CD4-positive, alpha-beta T cell treated with Interleukin-17A for 1 hour (primary cell): Measurements from ENCODE around the gene STMP1.
A peak's percentile ranks its signal among the peaks of the same experiment; 100 is the strongest.
"Not testable (repeated sequence)": the region's sequence is repeated elsewhere in the genome, so short reads cannot be mapped to it uniquely, and the experiment has no call there.

ENCODE experiments used
- DNase-seq: peaks from one replicate; pipeline ENCODE4 v3.0.0-alpha.2; 2020

STMP1 gene

DNA sequence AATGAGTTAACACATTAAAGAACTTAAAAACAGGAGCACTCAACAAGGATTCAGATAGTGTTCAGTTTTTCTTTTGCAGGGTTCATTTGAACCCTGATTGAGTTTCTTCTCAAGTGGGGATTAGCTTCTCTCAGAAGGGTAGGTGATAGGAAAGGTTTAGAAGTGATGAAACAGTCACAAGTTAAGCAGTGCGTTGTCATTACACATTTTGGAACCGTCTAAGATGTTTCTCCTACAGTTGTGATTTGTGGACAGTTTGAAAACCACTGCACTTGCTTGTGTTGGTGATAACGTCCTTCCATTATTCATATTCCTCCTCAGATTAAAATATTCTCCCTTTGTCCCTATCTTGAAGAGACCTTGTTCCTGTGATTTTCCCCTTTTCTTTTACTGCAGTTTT, 2.7 kb downstream of the STMP1 start:
- no peak for DNase-seq

DNA sequence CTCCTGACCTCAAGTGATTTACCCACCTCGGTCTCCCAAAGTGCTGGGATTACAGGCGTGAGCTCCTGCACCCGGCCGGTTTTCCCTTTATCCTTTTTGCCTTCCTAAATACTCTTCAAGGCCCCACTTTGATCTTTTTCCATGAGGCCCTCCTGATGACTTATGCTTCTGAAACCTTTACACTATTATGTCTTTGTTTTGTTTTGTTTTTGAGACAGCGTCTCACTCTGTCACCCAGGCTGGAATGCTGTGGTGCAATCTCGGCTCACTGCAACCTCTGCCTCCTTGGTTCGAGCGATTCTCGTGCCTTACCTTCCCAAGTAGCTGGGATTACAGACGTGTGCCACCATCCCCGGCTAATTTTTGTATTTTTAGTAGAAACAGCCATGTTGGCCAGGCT, 3.8 kb downstream of the STMP1 start:
- no peak for DNase-seq

DNA sequence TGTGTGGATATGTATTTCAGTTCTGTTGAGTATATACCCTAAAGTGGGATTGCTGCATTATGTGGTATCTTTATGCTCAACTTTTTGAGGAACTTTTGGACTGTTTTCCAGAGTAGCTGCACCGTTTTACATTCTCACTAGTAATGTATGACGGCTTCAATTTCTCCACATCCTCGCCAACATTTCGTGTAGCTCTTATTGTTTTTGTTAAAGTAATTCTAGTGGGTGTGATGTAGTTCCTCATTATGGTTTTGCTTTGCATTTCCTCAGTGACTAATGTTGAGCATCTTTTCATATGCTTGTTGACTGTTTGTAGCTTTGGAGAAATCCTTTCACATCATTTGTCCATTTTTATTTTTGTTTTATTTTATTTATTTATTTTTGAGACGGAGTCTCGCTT, 4.5 kb downstream of the STMP1 start:
- no peak for DNase-seq

DNA sequence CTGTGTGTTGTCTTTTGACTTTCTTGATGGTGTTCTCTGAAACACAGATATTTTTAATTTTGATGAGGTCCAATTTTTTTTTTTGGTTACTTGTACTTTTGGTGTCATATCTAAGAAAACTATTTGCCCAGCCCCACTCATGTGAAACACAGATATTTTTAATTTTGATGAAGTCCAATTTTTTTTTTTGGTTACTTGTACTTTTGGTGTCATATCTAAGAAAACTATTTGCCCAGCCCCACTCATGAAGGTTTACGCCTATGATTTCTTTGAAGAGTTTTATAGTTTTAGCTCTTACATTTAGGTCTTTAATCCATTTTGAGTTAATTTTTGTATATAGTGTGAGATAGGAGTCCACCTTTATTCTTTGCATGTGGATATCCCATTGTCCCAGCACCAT, 5.3 kb downstream of the STMP1 start:
- not testable (repeated sequence) for DNase-seq

DNA sequence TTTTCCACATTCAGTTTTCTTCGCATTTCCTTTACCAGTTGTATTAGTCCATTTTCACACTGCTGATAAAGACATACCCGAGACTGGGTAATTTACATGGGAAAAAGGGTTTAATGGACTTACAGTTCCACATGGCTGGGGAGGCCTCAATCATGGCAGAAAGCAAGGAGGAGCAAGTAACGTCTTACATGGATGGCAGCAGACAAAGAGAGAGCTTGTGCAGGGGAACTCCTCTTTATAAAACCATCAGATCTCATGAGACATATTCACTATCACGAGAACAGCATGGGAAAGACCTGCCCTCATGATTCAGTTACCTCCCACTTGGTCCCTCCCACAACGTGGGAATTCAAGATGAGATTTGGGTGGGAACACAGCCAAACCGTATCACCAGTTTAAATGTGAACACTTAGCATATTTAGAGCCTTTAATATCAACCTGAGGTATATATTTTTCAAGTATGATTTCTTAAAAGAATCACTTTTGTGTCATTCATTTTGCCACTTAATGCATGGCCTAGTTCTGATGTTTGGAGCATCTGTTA, 6.6 kb downstream of the STMP1 start:
- not testable (repeated sequence) for DNase-seq

DNA sequence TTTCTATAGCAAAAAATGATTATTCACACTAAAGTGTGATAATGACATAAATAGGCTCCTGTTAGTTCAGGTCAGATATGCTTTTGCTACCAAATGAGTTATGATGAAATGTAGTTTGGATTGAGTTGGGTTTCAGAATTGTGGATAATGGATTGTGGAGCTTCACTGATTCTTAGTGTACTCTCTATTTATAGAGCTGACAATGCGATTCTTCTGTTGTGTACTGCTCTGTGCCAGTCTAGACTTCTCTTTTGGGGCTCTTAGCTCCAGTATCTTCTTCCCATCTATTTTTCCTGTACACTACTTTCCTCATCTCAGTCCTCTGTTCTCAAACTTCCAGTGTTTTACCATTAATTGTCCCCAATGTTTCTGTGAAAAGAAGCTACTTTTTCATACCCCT, 7.5 kb downstream of the STMP1 start:
- DNase-seq: no peak

DNA sequence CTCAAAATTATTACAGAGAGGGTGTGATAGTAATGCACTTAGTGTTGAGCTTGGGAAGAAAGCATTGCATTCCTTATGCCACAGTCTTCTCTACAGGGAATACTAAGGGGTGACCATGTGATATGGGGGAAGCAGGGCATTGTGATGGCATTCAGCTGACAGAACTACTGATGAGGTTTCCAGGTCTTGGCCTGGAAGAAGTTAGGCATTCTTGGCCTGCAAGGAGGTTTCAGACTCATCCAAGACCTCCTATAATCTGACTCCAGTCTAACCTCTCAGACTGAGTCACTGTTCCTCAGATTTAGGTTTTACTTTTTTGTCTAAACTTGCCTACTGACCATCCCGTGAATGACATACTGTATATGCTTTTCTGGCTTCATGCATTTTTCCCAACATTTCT, 7.9 kb downstream of the STMP1 start:
- DNase-seq: no peak

DNA sequence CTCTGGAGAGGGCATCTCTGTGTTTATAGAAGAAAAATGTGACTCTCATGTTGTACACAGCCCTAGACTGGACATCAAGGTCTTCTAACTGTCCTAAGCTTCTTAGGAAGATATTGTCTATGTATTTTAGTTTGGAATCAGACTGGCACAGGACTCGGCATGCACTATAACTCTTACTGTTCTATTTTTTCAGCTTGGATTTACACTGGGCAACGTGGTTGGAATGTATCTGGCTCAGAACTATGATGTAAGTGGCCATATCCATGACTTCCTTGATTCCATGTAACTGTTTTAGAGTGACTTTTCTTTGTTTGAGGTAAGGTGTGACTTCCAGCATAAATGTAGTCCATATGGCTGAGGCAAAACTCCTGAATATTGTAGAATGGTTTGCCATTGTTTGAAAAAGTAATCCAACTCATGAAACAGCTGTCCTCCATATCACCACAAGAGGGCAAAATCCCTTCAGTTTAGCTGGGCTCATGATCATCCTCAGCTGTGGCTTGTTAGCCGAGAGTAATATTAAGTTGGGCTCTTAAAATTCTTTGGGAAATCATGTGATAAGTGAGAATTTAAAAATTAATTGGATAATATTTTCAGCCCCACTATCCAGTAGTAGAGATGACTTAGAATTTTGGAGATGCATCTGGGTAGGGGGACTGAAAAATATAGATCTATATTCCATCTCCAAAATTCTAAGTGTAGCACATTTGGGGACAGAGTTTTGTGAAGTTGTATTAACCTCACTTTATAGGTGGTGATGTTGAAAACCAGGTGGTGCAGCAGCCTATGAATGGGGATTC, 10.4 kb downstream of the STMP1 start:
- peak; percentile 22 for DNase-seq

DNA sequence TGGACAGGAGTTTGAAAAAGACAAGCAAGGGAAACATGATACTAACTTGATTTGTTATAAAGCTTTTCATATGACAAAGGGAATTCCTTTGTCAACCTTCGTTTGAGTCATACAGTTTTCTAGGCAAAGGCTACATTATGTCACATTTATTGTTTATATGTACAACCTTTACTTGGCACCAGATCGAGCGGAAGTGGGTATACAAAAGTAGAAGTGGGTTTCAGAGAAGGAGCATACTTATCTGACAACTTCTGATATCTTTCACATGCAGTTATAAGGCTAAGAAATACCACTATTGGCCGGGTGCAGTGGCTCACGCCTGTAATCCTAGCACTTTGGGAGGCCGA, 11.0 kb downstream of the STMP1 start:
- DNase-seq: no peak

DNA sequence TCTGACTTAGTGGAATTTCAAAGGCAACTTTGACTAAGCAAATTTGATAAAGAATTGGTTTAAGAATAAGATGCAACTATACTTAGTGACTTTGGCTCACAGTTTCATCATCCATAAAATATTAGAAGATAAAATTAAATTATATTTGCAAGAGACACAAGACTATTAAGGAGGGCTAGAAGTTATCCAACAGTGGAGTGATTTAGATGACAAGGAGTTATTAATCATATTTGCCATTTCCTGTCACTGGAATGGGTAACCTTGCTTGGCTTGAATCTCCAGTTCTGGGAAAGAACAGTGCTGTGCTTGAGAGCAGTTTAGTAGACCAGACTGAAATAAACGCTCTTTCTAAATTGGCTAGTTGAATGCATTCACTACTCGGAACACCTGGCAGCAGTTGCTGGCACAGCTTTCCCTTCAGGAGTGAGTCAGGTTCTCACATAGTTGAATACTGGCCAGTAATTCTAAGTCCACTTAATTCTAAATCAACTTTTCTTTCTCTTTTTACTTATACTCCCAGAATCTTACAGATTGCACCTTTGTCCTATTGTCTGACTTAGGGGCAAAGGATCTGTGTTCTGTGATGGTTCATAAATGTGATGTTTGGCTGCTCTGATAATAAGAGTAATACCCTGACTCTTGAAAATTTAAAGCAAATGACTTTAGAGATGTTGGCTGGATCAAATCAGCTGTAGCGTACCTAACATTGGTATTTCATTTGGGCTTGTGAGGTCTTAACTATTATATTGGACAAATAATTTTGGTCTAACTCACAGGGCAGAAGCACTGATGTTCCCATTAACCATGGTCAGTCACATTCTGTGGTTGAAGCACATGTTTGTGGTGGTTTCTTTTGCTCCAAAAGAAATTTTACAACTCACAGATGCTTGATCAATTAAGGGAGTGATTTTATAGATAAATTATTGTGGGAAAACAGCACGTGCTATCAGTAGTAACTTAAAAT, 16.6 kb downstream of the STMP1 start:
- no peak for DNase-seq

DNA sequence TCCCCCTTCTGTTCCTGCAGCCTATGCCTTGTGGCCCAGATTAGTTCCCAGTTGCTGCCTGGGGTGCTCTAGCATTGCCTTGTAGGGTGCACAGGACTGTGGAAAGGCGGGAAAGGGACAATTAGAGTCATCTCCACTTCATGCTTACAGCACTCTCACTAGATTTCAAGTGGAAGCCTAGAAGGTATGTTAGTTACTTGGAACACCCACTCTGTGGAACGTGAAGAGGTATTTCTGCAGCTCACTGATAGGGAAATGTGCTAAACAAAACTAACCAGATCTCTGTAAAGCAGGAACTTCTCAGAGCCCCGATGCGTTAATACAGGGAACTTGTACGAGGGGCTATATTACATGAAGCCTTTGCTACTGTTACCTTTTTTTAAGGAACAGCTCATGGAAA, 19.4 kb downstream of the STMP1 start:
- DNase-seq: no peak

DNA sequence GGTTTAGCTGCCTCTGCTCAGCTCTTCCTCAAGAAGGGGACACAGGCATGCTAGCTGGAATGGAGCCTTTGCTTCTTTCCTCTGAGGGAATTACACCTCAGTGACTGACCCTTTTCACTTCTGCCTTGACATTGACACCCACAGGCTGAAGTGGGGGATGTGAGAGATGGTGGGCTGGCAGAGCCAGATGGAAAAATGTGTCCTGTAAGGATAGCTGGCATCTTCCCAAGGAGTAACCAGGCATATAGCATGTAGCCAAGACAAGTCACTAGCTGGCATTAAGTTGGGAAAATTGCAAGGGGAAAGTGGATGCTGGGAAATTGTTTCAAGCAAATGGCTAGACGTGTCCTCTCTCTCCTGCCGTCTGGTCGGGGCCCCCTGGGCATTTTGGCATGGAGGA, 19.9 kb downstream of the STMP1 start:
- no peak for DNase-seq

DNA sequence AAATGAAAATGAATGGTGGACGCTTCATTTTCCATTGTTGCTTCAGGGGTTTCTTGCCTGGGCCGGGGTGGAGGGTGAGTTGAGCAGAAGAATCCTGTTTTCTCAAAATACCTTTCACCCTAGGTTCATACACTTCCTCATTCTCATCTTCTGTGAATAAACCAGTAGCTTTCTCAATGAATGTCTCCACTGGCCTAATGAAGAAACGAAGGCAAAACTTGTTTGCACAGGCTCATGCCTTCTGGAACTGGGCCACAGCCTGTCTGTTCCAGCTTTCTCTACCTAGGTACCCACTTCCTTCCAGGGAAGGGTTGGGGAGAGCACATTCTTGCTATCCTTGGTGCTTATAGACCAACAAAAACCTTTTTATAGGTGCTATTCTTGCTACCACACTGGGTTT, 21.3 kb downstream of the STMP1 start:
- no peak for DNase-seq

DNA sequence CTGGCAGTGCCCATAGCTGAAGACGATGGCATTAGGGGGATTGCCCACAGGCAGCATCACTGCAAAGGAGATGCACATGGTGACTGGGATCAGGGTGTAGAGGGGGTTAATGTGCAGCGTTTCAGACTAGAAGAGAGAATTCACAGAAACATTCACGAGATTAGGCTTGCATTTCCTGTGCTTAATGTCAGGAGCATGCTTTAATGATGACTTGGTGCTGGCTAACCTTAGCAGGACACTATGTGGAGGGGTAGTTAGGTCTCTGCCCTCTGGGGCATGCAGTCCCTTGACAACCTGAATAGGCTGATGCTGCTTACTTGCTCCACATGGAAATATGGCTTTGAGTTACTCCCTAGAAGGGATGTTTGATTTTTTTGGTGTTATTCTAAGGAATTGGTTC, 21.8 kb downstream of the STMP1 start:
- DNase-seq: no peak

DNA sequence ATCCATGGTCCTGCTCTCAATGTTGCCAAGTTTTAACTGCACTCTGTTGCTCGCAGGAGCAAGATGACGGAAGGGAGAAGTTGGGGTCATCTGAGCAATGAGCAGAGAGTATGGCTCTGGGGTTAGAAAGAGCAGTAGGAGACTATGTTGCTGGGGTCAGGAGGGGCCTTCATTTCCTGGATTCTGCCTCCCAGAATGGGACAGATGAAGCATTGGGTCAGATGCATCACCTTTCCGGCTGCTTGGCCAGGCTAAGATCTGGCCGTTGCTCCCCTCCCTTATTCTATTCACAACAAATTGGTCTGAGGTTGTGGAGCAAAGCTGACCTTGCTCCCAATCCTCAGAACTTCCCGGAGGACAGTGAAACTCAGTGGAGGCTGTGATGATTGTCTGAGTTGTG, 22.4 kb downstream of the STMP1 start:
- no peak for DNase-seq

DNA sequence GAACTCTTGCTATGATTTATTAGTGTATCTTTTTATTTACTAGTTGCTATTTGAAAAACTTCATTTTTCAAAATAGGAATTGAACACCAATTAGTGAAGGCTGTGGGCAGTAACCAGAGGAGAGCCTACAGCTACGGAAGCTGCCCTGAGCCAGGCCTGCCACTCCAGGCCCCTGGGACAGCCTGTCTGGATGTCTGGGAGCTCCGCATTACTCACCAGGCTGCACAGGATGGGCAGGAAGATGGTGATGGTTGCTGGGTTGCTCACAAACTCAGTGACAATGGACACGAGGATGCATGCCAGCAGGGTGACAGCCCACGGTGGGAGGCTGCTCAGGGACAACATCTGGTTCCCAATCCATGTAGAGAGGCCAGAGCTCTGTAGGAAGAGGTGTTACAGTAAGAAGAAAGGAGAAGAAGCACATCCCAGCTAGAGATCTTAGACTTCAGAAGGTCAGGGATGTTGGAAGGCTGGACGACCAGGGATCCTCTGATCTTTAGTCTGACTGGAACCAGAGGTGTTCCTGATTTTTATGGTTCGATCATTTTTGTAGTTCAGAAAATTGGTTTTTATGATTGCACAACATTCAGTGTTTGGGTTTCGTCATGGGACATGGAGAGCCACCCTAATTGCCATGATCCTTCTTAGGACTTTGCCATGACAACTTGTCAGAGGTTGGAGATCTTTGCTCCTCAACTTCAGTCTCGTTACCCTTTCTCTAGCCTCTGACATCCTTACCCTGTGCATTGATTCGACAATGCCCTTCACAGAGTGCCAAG, 23.2 kb downstream of the STMP1 start:
- no peak for DNase-seq

DNA sequence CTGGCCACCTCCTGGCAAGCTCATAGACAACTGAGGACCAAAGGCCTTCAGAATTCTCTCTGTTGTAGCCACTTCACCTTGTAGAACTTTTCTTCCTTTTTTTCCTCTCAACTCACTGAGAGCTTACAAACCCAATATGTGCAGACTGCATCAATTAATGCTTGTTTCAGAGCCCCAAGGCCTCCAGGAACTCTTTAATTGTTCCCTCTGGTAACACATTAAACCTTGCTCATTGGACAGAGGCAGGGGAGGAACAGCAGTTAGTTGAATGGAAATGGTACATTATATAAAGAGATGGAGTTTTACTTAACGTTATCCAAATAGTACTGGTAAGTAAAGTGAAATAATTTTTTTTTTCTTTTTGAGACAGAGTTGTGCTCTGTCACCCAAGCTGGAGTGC, 25.2 kb downstream of the STMP1 start:
- no peak for DNase-seq

DNA sequence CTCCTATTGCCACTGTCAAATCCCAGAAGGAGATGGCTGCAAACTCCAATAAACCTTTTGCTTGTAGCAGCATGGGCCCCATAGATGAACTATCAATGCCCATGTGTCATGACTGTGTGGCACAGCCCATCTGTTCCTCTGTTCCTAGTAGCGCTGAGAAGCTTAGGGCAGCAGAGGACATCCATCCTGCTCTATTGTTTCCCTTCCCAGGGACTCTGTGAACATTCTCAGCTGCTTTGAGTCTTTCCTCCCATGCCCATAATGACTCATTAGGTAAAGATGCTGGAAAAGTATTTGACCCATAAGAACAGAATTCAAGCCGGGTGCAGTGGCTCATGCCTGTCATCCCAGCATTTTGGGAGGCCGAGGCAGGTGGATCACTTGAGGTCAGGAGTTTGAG, 28.3 kb downstream of the STMP1 start:
- no peak for DNase-seq

DNA sequence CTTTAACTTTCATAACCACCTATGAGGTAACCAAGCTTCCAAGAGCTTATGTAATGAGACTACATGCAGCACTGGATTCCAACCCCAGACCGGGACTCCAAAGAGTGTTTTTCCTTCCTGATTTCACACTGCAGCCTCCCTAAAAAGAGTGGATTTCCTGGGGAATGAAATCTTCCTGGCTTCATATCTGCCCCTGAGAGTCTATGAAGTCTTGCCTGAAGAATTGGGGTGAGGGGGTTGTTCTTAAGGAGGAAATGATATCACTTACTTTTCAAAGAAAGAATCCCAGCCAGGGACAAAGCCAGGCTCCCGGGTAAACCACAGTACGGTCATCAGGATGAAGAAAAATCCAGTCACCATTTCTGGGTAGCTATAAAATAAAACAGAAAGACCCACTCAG, 29.7 kb downstream of the STMP1 start:
- DNase-seq: no peak

DNA sequence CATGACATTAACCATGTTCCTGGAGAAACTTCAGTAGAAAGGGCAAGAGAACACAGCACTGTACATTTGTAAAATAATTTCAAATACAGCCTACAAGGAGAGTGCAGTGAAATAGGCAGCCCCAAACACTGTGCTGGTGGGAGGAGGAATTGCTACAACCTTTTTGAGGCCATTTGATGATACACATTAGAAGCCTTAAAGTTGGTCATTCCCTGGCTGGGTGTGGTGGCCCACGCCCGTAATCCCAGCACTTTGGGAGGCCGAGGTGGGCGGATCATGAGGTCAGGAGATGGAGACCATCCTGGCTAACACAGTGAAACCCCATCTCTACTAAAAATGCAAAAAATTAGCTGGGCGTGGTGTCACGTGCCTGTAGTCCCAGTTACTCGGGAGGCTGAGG, 30.3 kb downstream of the STMP1 start:
- DNase-seq: not testable (repeated sequence)

DNA sequence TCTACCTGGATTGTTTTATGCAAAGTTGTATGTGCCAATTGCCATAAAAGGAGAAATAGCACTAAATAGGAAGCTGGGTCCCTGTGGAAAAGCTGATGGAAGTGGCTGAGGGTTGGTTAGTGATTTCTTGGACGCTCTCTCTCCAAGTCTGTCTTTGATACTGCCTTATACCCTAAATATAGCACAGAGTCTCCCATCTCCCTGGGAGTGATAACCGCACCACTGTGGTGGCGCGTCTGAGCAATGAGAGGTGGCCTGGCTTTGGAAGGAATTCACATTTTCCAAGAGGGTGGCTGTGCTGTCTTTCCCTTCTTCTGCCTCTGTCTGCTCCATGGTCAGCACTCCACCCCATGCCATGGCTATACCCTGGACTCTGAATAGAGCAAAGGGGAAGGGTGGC, 31.2 kb downstream of the STMP1 start:
- DNase-seq: no peak

DNA sequence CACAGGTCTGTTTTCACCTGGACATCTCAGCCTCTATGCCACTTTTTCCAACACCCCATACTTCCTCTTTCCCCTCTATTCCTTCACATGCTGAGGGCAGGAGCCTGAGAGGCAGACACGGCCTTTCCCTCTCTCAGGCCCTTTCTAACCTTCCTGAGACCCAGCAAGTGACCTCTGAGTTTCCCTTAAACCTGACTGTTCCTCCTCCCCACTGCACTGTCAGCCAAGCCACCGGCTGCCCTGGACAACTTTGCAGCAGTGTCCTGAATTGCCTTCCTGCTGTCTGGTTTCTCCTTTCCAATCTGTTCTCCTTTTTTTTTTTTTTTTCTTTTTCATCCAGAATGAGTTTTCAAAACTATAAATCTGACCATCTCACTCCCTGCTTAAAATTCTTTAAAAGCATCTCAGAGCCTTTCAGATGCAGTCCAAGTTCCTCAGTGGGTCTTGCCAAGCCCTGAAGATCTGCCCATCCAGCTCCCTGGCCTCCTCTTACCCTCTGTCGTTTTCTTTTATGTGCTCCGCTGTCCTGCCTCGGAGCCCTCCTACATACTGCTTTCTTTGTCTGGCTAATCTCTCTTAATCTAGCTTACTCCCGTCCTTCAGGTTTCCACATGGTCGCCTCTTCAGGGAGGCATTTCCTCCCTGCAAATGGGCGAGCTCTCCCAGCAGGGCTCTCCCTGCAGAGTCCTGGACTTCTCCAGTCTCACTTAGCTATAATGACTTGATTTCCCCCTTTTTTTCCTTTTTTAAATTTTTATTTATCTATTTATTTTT, 35.1 kb downstream of the STMP1 start:
- DNase-seq: no peak
